NCI-H748 treated with DMSO at 0.1 percent for 48 hours (cell line): ENCODE data around the gene SOCS7.
A peak's percentile ranks its signal among the peaks of the same experiment; 100 is the strongest.

Experiments
- DNase-seq: peaks from one replicate; lab custom pipeline; 2025; lab: John Stamatoyannopoulos, UW

The SOCS7 gene, protein sequence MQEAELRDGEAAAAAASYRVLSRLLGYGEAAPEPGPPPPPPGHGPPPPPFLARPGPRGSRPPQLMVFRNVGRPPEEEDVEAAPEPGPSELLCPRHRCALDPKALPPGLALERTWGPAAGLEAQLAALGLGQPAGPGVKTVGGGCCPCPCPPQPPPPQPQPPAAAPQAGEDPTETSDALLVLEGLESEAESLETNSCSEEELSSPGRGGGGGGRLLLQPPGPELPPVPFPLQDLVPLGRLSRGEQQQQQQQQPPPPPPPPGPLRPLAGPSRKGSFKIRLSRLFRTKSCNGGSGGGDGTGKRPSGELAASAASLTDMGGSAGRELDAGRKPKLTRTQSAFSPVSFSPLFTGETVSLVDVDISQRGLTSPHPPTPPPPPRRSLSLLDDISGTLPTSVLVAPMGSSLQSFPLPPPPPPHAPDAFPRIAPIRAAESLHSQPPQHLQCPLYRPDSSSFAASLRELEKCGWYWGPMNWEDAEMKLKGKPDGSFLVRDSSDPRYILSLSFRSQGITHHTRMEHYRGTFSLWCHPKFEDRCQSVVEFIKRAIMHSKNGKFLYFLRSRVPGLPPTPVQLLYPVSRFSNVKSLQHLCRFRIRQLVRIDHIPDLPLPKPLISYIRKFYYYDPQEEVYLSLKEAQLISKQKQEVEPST

DNA sequence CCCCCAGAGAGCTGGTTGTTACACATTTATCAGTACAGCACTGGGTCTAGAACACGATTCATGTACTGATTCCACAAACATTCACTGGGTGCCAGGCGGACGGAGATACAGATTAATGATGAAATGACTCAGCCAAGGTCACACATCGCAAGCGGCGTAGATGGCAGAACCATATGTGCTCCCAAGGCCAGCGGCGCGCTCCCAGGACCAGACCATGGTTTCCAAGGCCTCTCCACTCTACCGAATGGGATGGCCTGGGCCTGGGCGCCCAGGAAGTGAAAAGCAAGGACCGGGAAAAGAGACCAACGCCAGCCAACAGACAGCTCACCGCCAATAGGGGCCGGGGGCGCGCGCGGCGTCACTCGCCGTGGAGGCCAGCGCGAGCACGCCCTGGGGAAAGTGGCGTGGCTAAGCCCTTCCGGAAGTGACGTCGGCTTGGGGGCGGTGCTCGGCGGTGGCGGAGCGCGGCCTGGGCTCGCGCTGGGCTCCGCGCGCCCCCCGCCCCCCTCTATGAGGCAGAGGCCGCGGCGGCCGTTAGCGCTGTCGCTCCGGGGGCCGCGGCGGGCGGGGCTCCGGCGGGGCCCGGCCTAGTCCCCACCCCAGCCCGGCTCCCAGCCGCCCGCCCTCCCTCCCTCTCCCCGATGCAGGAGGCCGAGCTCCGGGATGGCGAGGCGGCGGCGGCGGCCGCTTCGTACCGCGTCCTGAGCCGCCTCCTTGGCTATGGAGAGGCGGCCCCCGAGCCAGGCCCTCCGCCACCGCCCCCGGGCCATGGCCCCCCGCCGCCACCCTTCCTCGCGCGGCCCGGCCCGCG lies at the start of gene SOCS7:
SOCS7 (plus strand) TSS at position 433 of the 811 bp plus-strand sequence; CDS start at position 642, 209 bp downstream.
- peak; percentile 80 for DNase-seq

DNA sequence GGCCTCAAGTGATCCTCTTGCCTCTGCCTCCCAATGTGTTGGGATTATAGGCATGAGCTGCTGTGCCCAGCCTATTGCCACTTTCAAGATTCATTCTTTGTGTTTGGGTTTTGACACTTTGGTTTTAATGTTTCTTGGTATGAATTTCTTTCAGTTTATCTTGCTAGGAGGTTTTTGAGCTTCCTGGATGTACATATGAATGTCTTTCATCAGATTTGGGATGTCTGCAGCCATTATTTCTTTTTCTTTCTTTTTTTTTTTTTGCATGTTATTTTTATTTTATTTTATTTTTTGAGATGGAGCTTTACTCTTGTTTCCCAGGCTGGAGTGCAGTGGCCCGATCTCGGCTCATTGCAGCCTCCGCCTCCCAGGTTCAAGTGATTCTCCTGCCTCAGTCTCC lies 36.1 kb upstream of the SOCS7 start:
- no peak for DNase-seq

DNA sequence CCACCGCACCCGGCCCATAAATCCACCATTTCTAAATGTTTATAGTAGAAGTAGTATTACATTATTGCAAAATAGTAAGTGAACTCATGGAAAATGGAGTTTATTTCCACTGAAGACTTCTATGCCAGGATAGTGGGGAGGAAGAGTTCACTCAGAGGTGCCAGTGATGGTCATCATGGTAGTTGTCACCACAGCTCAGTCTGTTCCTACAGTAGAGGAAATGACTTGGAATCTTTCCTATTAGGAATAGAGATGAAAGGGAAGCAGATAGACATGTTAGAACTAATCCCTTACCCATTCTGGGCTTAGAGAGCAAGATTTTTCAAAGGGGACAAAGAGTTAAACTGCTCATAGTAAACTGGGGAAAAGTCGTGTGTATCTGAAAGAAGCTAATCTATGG lies 34.6 kb upstream of the SOCS7 start:
- no peak for DNase-seq

DNA sequence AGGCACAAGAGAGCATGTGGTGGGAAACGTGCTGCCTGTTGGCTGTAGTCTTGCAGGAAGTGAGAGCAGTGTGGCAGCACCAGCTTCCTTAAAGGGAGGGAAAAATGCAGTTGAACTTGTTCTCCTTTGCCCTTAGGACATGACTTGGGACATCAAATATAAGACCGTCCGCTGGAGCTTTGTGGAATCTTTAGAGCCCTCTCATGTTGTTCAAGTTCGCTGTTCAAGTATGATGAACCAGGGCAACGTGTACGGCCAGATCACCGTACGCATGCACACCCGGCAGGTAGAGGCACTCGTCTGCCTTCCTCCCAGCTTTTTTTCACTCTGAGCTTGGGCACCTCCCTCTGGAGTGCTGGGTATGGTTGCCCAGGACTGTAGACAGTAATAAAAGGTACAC lies 31.2 kb upstream of the SOCS7 start:
- no peak for DNase-seq

DNA sequence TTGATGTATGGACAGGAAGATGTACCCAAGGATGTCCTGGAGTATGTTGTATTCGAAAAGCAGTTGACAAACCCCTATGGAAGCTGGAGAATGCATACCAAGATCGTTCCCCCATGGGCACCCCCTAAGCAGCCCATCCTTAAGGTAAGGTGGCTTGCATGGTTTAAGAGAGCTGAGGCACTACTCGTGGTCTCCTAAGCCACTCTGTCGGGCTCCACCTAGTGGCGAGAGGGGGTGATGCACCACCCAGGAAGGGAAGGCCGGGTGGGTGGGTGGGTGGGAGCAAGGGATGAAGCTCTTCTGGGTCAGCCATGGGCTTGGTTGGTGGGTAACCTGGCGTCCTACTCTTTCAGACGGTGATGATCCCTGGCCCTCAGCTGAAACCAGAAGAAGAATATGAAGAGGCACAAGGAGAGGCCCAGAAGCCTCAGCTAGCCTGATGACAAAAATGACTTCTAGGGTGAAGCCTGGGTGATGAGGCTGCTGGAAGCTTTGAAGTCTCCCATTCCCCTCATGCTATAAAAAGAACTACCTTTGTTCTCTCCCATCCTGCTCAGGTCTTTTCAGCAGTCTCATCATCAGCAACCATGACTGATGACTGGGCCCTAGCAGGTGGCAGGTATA lies 29.4 kb upstream of the SOCS7 start:
- DNase-seq, result peak; percentile 2

DNA sequence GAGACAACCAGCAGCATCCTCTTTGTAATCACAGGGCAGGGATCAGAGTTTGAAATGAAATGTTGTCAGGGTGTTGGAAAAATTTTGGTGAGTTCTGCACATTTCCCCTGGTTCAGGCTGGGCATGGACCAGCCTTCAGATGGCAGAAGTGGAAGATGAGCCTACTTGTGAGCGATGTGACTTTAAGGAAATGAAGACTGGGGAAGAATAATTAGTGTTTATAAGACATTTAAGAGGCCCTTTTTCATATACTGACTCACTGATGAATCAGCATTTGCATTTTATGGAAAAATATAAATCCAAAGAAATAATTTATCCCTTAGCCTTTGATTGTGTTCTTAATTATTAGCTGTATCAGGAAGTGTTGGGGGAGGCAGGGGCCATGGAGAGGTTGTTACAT lies 28.7 kb upstream of the SOCS7 start:
- DNase-seq, result no peak

DNA sequence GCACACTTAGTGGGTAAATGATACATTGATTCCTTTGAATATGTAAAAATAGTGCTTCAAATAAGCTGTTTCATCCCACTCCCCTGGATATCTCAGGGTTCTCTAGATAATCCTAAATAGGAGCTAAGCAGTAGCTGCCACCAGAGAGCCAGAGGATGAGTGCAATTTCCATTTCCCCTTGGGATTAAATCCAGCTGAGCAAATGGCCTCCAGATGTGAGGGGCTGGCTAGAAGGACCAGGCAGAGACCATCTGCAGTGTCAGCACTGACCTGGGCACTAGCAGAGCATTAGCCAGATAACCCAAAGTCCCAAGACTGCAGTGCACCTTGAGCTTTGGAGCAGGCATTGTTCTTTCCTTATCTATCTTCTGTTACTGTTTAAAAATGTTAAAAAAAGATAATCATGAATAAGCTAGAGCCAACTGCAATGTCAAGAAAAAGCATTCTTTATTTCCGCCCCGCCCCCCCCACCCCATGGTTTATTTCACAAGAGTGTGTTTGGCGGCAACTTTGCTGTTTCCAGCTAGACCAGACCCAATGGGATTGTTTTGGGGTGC lies 27.4 kb upstream of the SOCS7 start:
- no peak for DNase-seq

DNA sequence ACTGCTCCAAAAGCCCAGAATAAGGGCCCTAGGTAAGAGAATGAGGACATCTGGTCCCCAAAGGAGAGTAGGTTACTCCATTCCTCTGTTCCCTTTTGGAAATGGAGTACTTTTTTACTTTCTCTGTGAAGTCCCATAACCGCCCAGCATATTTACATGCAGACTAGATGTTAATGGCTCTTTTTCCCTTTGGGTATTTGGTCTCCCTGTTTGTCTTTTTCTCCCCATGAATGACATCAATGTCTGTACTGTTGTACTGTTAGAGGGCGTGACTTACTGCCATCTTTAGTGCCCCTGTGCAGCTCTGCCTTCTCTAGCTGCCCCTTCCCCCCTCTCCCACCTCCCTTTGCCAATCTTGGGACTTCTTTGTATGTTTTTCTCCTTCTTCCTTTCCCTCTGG lies 26.9 kb upstream of the SOCS7 start:
- DNase-seq, result no peak

DNA sequence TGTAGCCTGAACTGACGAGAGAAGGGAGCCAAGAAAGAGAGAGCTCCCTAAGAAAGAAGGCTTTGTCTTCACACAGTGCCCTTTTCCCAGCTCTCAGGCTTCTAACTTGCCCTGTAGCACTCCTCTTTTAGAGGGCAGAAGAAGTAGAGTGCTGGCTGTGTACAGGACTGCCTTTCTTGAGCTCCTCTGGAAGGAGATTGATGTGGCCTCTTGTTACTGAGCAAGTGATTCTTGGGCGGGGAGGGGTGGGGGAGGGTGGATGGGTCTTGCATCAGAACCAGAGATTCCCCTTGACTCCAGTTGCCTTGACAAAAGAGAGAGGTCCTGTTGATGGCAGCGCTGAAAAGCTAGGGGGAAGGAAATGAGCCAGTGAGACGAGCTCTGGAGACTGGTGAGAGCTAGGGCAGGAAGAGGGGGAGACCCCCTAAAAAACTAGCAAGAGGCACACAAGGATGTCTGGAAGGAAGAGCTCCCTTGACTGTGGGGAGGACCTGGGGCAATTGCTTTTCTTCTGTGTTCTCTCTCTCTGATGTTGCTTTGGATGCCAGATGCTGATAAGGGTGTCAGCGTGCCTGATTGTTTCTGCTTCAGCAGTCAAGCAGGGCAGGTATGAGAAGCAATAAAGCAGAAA lies 26.3 kb upstream of the SOCS7 start:
- DNase-seq, result no peak

DNA sequence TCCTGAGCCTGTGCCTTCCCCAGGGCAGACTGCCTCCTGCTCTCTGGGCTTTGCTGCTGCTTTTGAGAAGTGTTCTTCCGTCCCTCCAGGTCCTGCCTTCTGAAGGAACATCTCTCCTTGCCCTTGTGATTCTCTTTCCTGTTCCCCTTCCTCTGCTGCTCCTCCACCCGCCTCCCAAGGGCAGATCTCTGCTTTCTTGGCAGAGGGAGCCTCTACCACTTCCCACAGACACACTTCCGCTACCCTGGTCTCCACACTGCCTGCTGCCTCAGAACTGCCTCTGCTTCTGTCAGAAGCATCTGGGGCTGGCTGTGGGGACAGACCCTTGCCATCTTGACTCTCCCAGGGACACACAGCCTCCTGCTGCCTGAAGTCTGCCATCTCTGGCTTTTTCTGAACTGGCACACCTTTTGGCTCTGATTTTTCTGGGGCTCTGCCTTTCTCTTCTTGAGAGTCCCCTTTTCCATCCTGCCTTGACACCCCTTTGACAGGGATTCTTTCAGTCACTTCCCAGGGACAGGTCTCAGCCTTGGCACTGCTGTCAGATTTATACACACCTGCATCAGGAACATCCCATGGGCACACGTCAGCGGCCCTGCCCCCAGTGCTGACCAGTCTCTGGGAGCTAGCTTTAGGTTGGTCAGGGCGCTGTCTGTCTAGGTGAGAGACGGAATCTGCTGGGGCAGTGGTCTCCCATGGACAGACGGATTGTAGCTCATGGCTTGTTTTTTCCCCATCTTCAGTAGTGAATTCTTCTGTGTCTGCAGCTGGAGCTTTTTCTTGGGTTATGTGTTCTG lies 24.4 kb upstream of the SOCS7 start:
- no peak for DNase-seq

DNA sequence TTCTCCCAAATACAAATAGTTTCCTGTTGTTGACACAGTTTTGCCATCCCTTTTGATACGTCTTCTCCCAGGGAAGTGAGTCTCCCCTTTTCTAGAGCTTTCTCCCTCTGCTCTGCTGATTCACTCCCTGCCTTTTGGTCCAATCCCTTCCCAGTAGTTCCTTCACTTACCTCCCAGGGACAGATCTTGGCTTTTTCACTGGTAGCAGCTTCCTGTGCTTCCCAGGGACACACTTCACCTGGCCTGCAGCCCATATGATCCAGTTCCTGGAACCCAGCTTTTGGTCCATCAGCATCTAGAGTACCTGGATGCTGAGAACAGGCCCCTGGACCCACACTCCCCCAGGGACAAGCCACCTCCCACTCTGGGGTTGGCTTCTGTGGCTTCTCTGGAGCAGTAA lies 23.7 kb upstream of the SOCS7 start:
- DNase-seq, result no peak

DNA sequence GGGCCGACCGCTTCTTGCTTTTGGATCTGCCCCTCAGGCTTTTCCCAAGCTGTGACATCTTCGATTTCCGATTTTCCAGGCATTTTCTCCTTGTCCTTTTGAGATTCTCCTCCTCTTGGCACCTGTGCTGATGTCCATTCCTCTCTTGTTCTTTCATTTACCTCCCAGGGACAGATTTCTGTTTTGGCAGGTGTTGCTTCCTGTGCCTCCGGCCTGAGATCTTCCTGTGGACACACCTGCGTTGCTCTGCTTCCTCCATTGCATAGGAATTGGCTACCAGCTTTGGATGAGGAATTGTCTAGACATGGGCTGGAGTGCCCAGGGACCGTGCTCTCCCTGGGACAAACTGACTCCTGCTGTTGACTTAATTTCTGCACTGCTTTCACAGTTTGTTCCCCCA lies 23.0 kb upstream of the SOCS7 start:
- DNase-seq, result no peak

DNA sequence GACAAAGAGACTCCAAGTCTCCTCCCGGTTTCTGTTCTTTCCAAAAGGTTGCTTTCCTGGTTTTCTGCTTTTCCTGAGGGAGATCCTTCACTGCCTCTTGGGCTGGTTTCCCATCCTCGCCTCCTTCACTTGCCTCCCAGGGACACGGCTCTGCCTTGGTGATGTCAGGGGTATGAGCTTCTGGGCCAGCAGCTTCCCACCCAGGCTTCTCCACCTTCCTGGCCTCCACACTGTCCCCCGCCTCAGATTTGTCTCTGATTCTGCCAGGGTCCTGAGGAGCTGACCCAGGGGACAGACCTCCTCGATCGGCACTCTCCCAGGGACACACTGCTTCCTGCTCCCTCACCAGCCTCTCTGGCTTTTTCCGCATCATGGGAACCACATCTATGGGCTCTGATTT lies 22.4 kb upstream of the SOCS7 start:
- no peak for DNase-seq

DNA sequence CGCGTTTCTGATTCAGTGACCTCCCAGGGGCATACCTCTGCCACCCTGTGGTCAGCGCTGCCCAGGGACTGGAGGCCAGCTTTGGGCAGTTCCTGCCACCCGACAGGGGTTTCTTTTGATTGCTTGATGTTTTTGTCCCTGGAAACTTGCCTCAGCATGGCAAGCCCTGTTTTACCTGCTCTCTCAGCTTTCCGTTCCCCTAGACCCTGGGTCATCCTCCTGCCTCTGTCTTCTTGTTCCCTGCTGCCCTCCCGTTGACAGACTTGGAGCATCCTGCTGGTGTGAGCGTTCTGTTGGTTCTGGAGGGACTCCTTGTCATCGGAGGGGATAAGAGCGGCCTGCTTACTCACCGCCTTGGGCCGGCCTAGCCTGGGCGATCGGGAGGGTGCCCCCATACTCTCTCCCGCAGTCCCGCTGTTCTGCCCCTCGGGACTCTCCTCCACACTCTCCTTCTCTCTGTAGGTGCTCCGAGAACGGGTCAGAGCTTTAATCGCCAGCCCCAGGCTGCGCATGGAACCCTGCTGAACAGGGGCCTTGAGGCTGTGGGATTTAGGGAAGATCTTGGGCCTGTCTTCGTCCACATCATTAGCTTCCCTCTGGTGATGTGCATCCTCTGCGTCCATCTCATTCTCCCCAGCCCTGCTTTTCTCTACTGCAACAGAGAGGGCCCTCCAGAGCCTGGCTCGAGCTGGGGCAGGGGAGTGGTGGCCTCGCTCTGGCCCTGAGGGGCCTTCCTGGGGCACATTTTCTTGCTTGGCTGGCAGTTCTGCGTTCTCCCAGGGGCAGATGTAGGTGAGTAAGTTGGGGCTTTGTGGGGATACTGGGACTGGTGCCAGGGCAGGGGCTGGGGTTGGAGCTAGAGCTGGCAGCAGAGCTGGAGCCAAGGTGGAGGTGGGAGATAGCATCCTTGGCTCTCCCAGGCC lies 21.6 kb upstream of the SOCS7 start:
- DNase-seq, result no peak

DNA sequence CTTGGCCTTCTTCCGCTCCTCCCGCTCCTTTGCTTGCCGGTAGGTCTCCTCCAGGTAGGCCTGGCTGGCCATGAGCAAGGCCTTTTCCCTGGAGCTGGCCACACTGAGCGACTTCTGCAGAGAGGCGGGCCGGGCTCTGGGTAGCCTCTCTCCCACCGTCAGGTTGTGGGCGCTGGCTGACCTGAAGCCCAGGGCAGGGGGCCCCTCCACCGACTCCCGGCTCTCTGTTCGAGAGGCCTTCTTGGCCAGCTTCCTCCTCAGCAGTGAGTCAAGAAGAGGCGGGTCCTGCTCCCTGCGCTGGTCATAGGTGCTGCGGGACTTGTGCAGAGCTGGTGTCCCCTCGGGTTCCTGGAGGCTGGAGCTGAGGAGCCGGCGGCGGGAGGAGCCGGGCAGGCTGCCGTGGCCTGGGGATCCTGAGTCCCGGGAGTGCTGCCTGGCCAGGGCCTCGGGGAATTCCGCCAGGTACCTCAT lies 20.7 kb upstream of the SOCS7 start:
- DNase-seq, result no peak

DNA sequence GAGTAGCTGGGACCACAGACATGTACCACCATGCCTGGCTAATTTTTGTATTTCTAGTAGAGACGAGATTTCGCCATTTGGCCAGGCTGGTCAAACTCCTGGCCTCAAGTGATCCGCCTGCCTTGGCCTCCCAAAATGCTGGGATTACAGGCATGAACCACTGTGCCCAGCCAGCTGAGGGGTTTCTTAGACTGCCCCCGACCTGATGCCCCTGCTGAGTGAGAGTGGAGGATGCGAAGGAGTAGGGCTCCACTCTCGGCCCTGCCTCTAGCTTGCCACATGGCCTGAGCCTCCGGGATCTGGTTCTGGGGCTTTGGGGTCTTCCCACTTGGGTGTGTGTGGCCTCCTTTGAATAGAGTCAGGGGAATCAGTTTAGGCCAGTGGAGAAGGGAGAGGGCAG lies 18.9 kb upstream of the SOCS7 start:
- DNase-seq, result no peak

DNA sequence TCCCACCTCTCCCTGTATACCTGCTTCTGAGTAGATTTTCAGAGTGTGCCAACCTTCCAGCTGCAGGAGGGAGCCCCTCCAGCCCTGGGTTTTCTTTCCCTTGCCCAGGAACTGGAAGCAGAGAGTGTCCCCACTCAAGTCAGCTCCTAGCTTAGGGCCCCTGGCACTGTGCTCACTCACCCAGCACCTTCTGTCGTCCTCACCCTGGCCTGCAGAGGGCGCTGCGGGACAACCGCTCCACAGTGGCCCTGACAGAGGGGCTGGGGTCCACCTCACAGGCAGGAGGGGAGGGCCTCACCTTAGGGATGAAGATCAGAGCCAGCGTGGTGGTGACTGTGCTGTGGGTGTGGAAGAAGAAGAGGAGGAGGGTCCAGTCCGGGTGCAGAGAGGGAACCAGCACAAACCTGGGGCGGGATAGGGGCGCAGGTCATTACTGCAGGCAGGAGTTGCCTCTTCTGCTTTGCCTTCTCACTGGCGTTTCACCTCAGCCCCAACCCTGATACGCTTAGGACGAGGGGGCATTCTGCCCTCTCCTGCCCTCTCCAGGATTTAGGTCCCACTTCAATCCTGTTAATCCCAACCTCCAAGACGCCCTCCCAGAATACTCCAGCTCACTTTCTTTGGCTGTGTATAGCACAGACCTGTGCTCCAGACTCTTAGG lies 17.9 kb upstream of the SOCS7 start:
- no peak for DNase-seq

DNA sequence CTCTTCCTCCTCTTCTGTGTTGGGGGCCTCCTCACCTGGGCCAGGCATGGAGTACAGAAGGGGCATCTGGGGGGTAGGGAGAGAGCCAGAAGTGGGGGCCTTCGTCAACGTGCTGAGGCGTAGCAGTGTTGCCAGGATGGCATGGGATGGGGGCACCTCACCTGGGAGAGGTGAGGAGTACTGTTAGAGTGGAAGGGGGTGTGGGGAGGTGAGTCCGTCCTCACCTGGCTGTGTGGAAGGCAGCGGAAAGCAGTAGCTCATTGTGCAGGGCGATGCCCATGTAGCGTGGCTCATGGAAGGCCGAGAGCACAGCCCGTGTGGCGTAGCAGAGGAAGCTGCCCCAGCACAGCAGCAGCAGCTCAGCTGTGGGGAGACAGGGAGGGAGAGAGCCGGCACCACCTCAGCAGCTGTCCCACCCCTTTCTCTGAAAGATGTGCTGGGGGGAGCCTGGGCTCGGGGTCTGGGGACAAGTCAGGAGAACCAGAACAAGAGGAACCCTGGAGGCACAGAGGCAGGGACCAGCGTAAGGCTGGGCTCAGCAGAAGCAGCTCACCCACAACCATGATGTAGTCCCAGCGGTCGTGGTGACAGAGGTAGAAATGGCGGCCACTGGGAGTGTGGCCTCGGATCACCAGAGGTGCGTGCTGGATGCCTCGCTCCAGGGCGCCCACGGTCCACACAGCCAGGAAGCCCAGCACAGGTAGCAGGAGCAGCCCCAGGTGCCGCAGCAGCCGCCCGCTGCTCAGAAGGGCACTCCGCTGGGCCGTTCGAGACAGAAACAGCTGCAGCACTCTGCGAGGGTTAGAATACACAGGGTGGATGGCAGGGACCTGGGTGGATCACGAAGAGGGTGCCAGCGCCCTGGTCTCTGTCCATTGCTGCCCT lies 16.9 kb upstream of the SOCS7 start:
- DNase-seq, result no peak
